SK-N-SH (cell line): ENCODE measurements around the gene NOX3. TPM values are rescaled to one million over a fixed set of nuclear protein-coding genes. Genes with fewer than 3 reads are reported as not detected.

Experiments
- CTCF ChIA-PET: fragments of 300-600, 350-600 bp; formaldehyde crosslinking; extraction: SDS; loops from one replicate; lab custom pipeline; 2021; lab: Yijun Ruan, JAX
- POLR2A ChIA-PET: fragments of 350-600 bp; sonication (Branson Sonifier 250); formaldehyde crosslinking; extraction: SDS; loops from one replicate; lab custom pipeline; 2020; ENCODE audit warnings: antibody characterized with exemption, inconsistent platforms; lab: Yijun Ruan, JAX
- DNase-seq: peaks from one replicate; pipeline ENCODE4 v3.0.0; 2012
- H2AFZ ChIP-seq: fragments of 200-600 bp; sonication (generic); 2 replicates; pipeline ENCODE4 v1.8.1; 2016; ENCODE audit warnings: antibody characterized with exemption, mild to moderate bottlenecking, low read depth
- H3F3A ChIP-seq: fragments of 200-600 bp; sonication (generic); replicated peaks from 2 replicates; pipeline ENCODE3; 2016; ENCODE audit warnings: antibody characterized with exemption, mild to moderate bottlenecking; ENCODE audit not compliant: insufficient read depth
- H3K27ac ChIP-seq, 2 experiments: fragments of 200-500 bp in 1 of 2; fragments of 200-600 bp in 1 of 2; sonication (Bioruptor generic) in 1 of 2; sonication (generic), shearing (Covaris generic) in 1 of 2; 2 replicates each; pipeline versions ENCODE4 v1.5.1 to v1.6.1; 2014 to 2016; ENCODE audit warnings: low read depth in 2 of 2, inconsistent platforms in 1 of 2, low read length in 1 of 2, mild to moderate bottlenecking in 1 of 2, mixed read lengths in 1 of 2
- H3K27me3 ChIP-seq: fragments of 200-600 bp; sonication (generic), shearing (Covaris generic); 2 replicates; pipeline ENCODE4 v1.6.1; 2016; ENCODE audit warnings: mixed run types; ENCODE audit not compliant: insufficient read depth
- H3K36me3 ChIP-seq, 2 experiments: fragments of 200-500 bp in 1 of 2; fragments of 200-600 bp in 1 of 2; sonication (Bioruptor generic) in 1 of 2; sonication (generic) in 1 of 2; replicated peaks in 1 of 2; 2 replicates each; pipeline versions ENCODE3 to v1.5.1; 2014 to 2016; ENCODE audit warnings: low read length in 1 of 2, mild to moderate bottlenecking in 1 of 2; ENCODE audit not compliant: insufficient read depth in 2 of 2, control insufficient read depth in 1 of 2
- H3K4me1 ChIP-seq, 2 experiments: fragments of 200-500 bp in 1 of 2; fragments of 200-600 bp in 1 of 2; sonication (Bioruptor generic) in 1 of 2; sonication (generic), shearing (Covaris generic) in 1 of 2; 2 replicates each; pipeline versions ENCODE4 v1.5.1 to v1.6.1; 2014 to 2016; ENCODE audit warnings: low read depth in 1 of 2, low read length in 1 of 2, mixed run types in 1 of 2; ENCODE audit not compliant: insufficient read depth in 2 of 2, control insufficient read depth in 1 of 2
- H3K4me2 ChIP-seq: fragments of 200-600 bp; sonication (generic), shearing (Covaris generic); 2 replicates; pipeline ENCODE4 v1.6.1; 2017; ENCODE audit warnings: mixed run types
- H3K4me3 ChIP-seq, 2 experiments: fragments of 200-500 bp in 1 of 2; fragments of 200-600 bp in 1 of 2; sonication (Bioruptor generic) in 1 of 2; sonication (generic), shearing (Covaris generic) in 1 of 2; 2 replicates each; pipeline versions ENCODE4 v1.5.1 to v1.8.1; 2014 to 2016; ENCODE audit warnings: low read depth in 2 of 2, inconsistent platforms in 1 of 2, low read length in 1 of 2, mild to moderate bottlenecking in 1 of 2, mixed read lengths in 1 of 2, moderate library complexity in 1 of 2
- H3K79me2 ChIP-seq: fragments of 200-600 bp; sonication (generic); 2 replicates; pipeline ENCODE4 v1.8.1; 2017; ENCODE audit warnings: mild to moderate bottlenecking; ENCODE audit not compliant: insufficient read depth
- H3K9ac ChIP-seq: fragments of 200-600 bp; sonication (generic); 2 replicates; pipeline ENCODE4 v1.6.1; 2017; ENCODE audit warnings: mixed run types
- H3K9me2 ChIP-seq: fragments of 200-600 bp; sonication (generic); 2 replicates; pipeline ENCODE4 v1.6.1; 2017; ENCODE audit warnings: mixed run types
- H3K9me3 ChIP-seq: fragments of 200-600 bp; sonication (generic); 2 replicates; pipeline ENCODE4 v1.6.1; 2017; ENCODE audit warnings: mixed run types, mild to moderate bottlenecking, moderate library complexity
- H4K20me1 ChIP-seq: fragments of 200-600 bp; sonication (generic); 2 replicates; pipeline ENCODE4 v1.6.1; 2017; ENCODE audit warnings: mild to moderate bottlenecking, mixed run types; ENCODE audit not compliant: insufficient read depth
- CTCF ChIP-seq: fragments of 200-600 bp; sonication (generic); IDR thresholded peaks from 2 replicates; pipeline ENCODE4 v1.6.1; 2017; ENCODE audit warnings: antibody characterized with exemption, mild to moderate bottlenecking, moderate library complexity
- EZH2phosphoT487 ChIP-seq: fragments of 200-600 bp; sonication (generic); IDR thresholded peaks from 2 replicates; pipeline ENCODE4 v1.6.1; 2017; ENCODE audit warnings: low read depth, mixed run types, mild to moderate bottlenecking, antibody characterized with exemption, moderate library complexity, borderline replicate concordance
- FOSL2 ChIP-seq: IDR thresholded peaks from 2 replicates; pipeline ENCODE4 v1.4.0; 2012; ENCODE audit warnings: low read depth, mild to moderate bottlenecking, moderate library complexity, borderline replicate concordance
- FOXJ3 ChIP-seq: sonication (generic); formaldehyde crosslinking; IDR thresholded peaks from 2 replicates; pipeline ENCODE4 v1.5.1; 2020; ENCODE audit warnings: mild to moderate bottlenecking, missing genetic modification reagents
- FOXM1 ChIP-seq: IDR thresholded peaks from 2 replicates; pipeline ENCODE4 v1.4.0; 2012; ENCODE audit warnings: low read depth, mild to moderate bottlenecking
- GABPA ChIP-seq: IDR thresholded peaks from 2 replicates; pipeline ENCODE4 v1.4.0; 2012; ENCODE audit warnings: low read depth, mild to moderate bottlenecking
- GATA2 ChIP-seq: sonication (generic); formaldehyde crosslinking; IDR thresholded peaks from 2 replicates; pipeline ENCODE4 v1.5.0; 2020; ENCODE audit warnings: mild to moderate bottlenecking, missing genetic modification reagents
- IRF3 ChIP-seq: fragments of 150-350 bp; IDR thresholded peaks from 2 replicates; pipeline ENCODE4 v1.6.1; 2016; ENCODE audit warnings: mild to moderate bottlenecking, low read depth, low read length
- JUND ChIP-seq: IDR thresholded peaks from 2 replicates; pipeline ENCODE4 v1.4.0; 2012
- MXI1 ChIP-seq: IDR thresholded peaks from 2 replicates; pipeline ENCODE4 v1.6.1; 2012; ENCODE audit warnings: mild to moderate bottlenecking, low read depth, low read length, improper control_type of control experiment
- NFIC ChIP-seq: IDR thresholded peaks from 2 replicates; pipeline ENCODE4 v1.4.0; 2012; ENCODE audit warnings: borderline replicate concordance
- NRF1 ChIP-seq: IDR thresholded peaks from 2 replicates; pipeline ENCODE4 v1.6.1; 2012; ENCODE audit warnings: low read depth, mild to moderate bottlenecking, low read length
- POLR2AphosphoS5 ChIP-seq: IDR thresholded peaks from 2 replicates; pipeline ENCODE4 v1.6.1; 2012; ENCODE audit warnings: low read depth, low read length
- REST ChIP-seq: IDR thresholded peaks from 2 replicates; pipeline ENCODE4 v1.6.1; 2012; ENCODE audit warnings: mild to moderate bottlenecking, low read depth, low read length, moderate library complexity
- SIN3A ChIP-seq: IDR thresholded peaks from 2 replicates; pipeline ENCODE4 v1.6.1; 2012; ENCODE audit warnings: low read depth, mild to moderate bottlenecking, low read length, moderate library complexity, borderline replicate concordance
- USF1 ChIP-seq: IDR thresholded peaks from 2 replicates; pipeline ENCODE4 v1.4.0; 2012; ENCODE audit warnings: low read depth, borderline replicate concordance
- YY1 ChIP-seq: IDR thresholded peaks from 2 replicates; pipeline ENCODE4 v1.4.0; 2012; ENCODE audit warnings: low read depth, mild to moderate bottlenecking
- WGBS: methylation state at CpG from one replicate; pipeline ENCODE4 v1.1.6; 2017; ENCODE audit warnings: low lambda C conversion rate; 5-methylcytosine and 5-hydroxymethylcytosine counted together
- polyA plus RNA-seq, 3 experiments: library from polyadenylated mRNA; depleted of rRNA; stranded (reverse); fragments of >200 nt; gene quantifications; 2 replicates each; pipeline ENCODE4 v1.2.3, GENCODE V29; 2012

NOX3 gene
- polyA plus RNA-seq, 1 of the 3 experiments (the other 2 are of a cell fraction): 0.02 TPM

- Histone ChIP-seq H4K20me1 (no peaks in the 10 kb centered on the region), H3F3A (peaks cover 42% of the 10 kb centered on the region), H3K4me1 (peaks cover 2 to 25% of the 10 kb centered on the region in 2 experiments; a peak in 3 of 4 replicates), H3K9me3 (0 out of 2 replicates have a peak, but pooled peaks cover 3% of the 10 kb centered on the region), H2AFZ (peak overlapping the region; percentile 60; the same call in 1 of the 2 replicates), H3K9me2 (no peaks in the 10 kb centered on the region), H3K36me3 (no peaks in the 10 kb centered on the region), H3K4me3 (no peak overlapping the region), H3K79me2 (no peaks in the 10 kb centered on the region), H3K27ac (peak overlapping the region; percentile 80 to 97; a peak in 3 of 4 replicates), H3K27me3 (no peaks in the 10 kb centered on the region), H3K9ac (peak overlapping the region; percentile 50; the same call in 1 of the 2 replicates), H3K4me2 (no peak overlapping the region)
- ChIA-PET CTCF (interaction anchor here (1.2 to 1.6 kb wide), 2 partner anchors 13 to 165 kb away, joined by 3 read pairs; no protein-coding TSS in a partner anchor), POLR2A (no interaction called here)
- WGBS: 98% methylated on average over 2 of the region's 2 CpGs
- DNase-seq: no peak
- no peak for TF ChIP-seq FOSL2
- no peak for TF ChIP-seq FOXM1
- no peak for TF ChIP-seq SIN3A
- no peak for TF ChIP-seq YY1
- TF ChIP-seq GABPA: no peak
- no peak for TF ChIP-seq GATA2 (CRISPR knock-in tag)
- TF ChIP-seq POLR2AphosphoS5: no peak
- TF ChIP-seq IRF3: no peak
Observed at GRCh38 chr6:155492061-155492735, 36.6 kb upstream of the NOX3 start.

- no peak overlapping the region for H2AFZ ChIP-seq
- H3K4me1 ChIP-seq: peaks cover 2 to 25% of the 10 kb centered on the region in 2 experiments; a peak in 3 of 4 replicates
- no peaks in the 10 kb centered on the region for H3K79me2 ChIP-seq
- 65% methylated on average over 1 of the region's 1 CpG for WGBS
- POLR2A ChIA-PET: no interaction called here
- no peaks in the 10 kb centered on the region for H3K9me2 ChIP-seq
- CTCF ChIA-PET: interaction anchor here (1.6 kb wide), 1 partner anchor 14 kb away, joined by 3 read pairs; no protein-coding TSS in a partner anchor
- H3K9ac ChIP-seq: no peak overlapping the region
- H3K9me3 ChIP-seq: 0 out of 2 replicates have a peak, but pooled peaks cover 3% of the 10 kb centered on the region
- H3K4me2 ChIP-seq: no peak overlapping the region
- peaks cover 42% of the 10 kb centered on the region for H3F3A ChIP-seq
- H3K27me3 ChIP-seq: no peaks in the 10 kb centered on the region
- no peak overlapping the region for H3K4me3 ChIP-seq
- H3K27ac ChIP-seq: peak overlapping the region in 1 of 2 experiments; percentile 97; a peak in 2 of 4 replicates
- H4K20me1 ChIP-seq: no peaks in the 10 kb centered on the region
- no peaks in the 10 kb centered on the region for H3K36me3 ChIP-seq
- DNase-seq: no peak
- TF ChIP-seq NRF1 (no peak), EZH2phosphoT487 (no peak), MXI1 (no peak), GABPA (no peak), JUND (no peak), REST (no peak), SIN3A (no peak), YY1 (no peak), FOXJ3 (CRISPR knock-in tag) (no peak), CTCF (no peak), IRF3 (no peak), USF1 (no peak), NFIC (no peak)
Observed at GRCh38 chr6:155491421-155491820, 35.8 kb upstream of the NOX3 start.
